Endodermal cell (in vitro differentiated cells): ENCODE measurements around the gene ACYP2. TPM values are rescaled to one million over a fixed set of nuclear protein-coding genes. Genes with fewer than 3 reads are reported as not detected.

ENCODE experiments used
- DNase-seq: peaks from one replicate; pipeline ENCODE4 v3.0.0-alpha.2; 2017
- H3K27ac ChIP-seq: 2 replicates; pipeline ENCODE4 v1.5.1; 2013; ENCODE audit warnings: mild to moderate bottlenecking, low read depth, low read length, moderate library complexity
- H3K27me3 ChIP-seq: 2 replicates; pipeline ENCODE4 v1.6.1; 2013; ENCODE audit warnings: mild to moderate bottlenecking, low read length, moderate library complexity; ENCODE audit not compliant: insufficient read depth, control insufficient read depth, poor library complexity, severe bottlenecking
- H3K36me3 ChIP-seq: 2 replicates; pipeline ENCODE4 v1.7.0; 2013; ENCODE audit warnings: mild to moderate bottlenecking, low read length, moderate library complexity; ENCODE audit not compliant: control insufficient read depth, insufficient read depth
- H3K4me1 ChIP-seq: one replicate; pipeline ENCODE4 v1.7.0; 2013; ENCODE audit warnings: low read length; ENCODE audit not compliant: control insufficient read depth, insufficient read depth
- H3K4me3 ChIP-seq: 2 replicates; pipeline ENCODE4 v1.5.1; 2013; ENCODE audit warnings: mild to moderate bottlenecking, low read length, moderate library complexity
- H3K9ac ChIP-seq: 2 replicates; pipeline ENCODE4 v1.6.1; 2013; ENCODE audit warnings: mild to moderate bottlenecking, low read length, moderate library complexity; ENCODE audit not compliant: poor library complexity, severe bottlenecking; ENCODE audit errors: extremely low read depth
- H3K9me3 ChIP-seq: 2 replicates; pipeline ENCODE4 v1.6.1; 2013; ENCODE audit warnings: mild to moderate bottlenecking, low read length, moderate library complexity; ENCODE audit not compliant: control insufficient read depth
- H3K27ac Mint-ChIP-seq: 2 replicates; pipeline ENCODE4 v1.8.0; 2020; ENCODE audit warnings: mixed read lengths
- H3K27me3 Mint-ChIP-seq: 2 replicates; pipeline ENCODE4 v1.8.0; 2021; ENCODE audit warnings: mild to moderate bottlenecking, mixed read lengths; ENCODE audit not compliant: insufficient read depth
- H3K36me3 Mint-ChIP-seq: 2 replicates; pipeline ENCODE4 v1.8.0; 2020; ENCODE audit warnings: low read depth, mixed read lengths
- H3K4me1 Mint-ChIP-seq: 2 replicates; pipeline ENCODE4 v1.8.0; 2020; ENCODE audit warnings: mixed read lengths
- H3K4me3 Mint-ChIP-seq: 2 replicates; pipeline ENCODE4 v1.8.0; 2020; ENCODE audit warnings: mild to moderate bottlenecking, moderate library complexity, mixed read lengths
- H3K9me3 Mint-ChIP-seq: 2 replicates; pipeline ENCODE4 v1.8.0; 2020; ENCODE audit warnings: mild to moderate bottlenecking, mixed read lengths
- CTCF ChIP-seq: fragments of 200-600 bp; sonication (generic); conservative IDR thresholded peaks from 2 replicates; pipeline ENCODE4 v1.5.0; 2021; ENCODE audit warnings: antibody characterized with exemption, mild to moderate bottlenecking
- WGBS, 2 experiments: methylation state at CpG; one replicate each; pipeline versions ENCODE4 v1.1.5 to v1.1.7; 2013; ENCODE audit warnings: missing lambda C conversion rate in 2 of 2, mixed read lengths in 1 of 2; ENCODE audit not compliant: insufficient coverage in 1 of 2, insufficient read length in 1 of 2; 5-methylcytosine and 5-hydroxymethylcytosine counted together
- total RNA-seq, 2 donors: library from RNA; stranded (reverse); fragmentation: NEBNext Ultra II Directional in 1 of 2; extraction: Animal tissue kit (Norgen Biotek cat#: 25700) in 1 of 2; gene quantifications; 2 replicates in 1 of 2; 3 replicates in 1 of 2; pipeline ENCODE4 v1.2.1, GENCODE V29; 2021

The ACYP2 gene
- total RNA-seq, 2 donors from 2014 or later = 7.4 to 8.6 TPM

- H3K4me3 ChIP-seq = no peak overlapping the region
- Mint-ChIP-seq H3K36me3 (no peaks in the 10 kb centered on the region), H3K4me1 (no peaks in the 10 kb centered on the region), H3K4me3 (no peak overlapping the region), H3K27me3 (peaks cover 1% of the 10 kb centered on the region), H3K9me3 (peaks cover 16% of the 10 kb centered on the region), H3K27ac (no peak overlapping the region)
- no peak overlapping the region for H3K27ac ChIP-seq
- no peaks in the 10 kb centered on the region for H3K36me3 ChIP-seq
- H3K9me3 ChIP-seq = peaks cover 9% of the 10 kb centered on the region
- H3K4me1 ChIP-seq = no peaks in the 10 kb centered on the region
- 87% methylated on average over 4 of the region's 4 CpGs; no CpG with 5 or more reads in 1 of the 2 experiments for WGBS, 2 experiments
- no peak for TF ChIP-seq CTCF
- no peak overlapping the region for H3K9ac ChIP-seq
- no peak for DNase-seq
- H3K27me3 ChIP-seq = no peaks in the 10 kb centered on the region
Measured at GRCh38 chr2:54213082-54213481, 97.7 kb downstream of the ACYP2 start.

- peaks cover 16% of the 10 kb centered on the region for H3K4me1 Mint-ChIP-seq
- no peaks in the 10 kb centered on the region for H3K27me3 ChIP-seq
- WGBS, 2 experiments = 98 to 100% methylated on average over 1 to 2 of the region's 2 CpGs
- H3K9me3 Mint-ChIP-seq = peaks cover 5% of the 10 kb centered on the region
- H3K27ac ChIP-seq = no peak overlapping the region
- DNase-seq = no peak
- H3K9ac ChIP-seq = no peak overlapping the region
- no peaks in the 10 kb centered on the region for H3K27me3 Mint-ChIP-seq
- H3K27ac Mint-ChIP-seq = no peak overlapping the region
- H3K4me1 ChIP-seq = peaks cover 7% of the 10 kb centered on the region
- no peak for TF ChIP-seq CTCF
- H3K9me3 ChIP-seq = no peaks in the 10 kb centered on the region
- no peaks in the 10 kb centered on the region for H3K36me3 ChIP-seq
- H3K4me3 ChIP-seq = no peak overlapping the region
- no peaks in the 10 kb centered on the region for H3K36me3 Mint-ChIP-seq
- H3K4me3 Mint-ChIP-seq = no peak overlapping the region
Measured at GRCh38 chr2:54224997-54225396, 109.6 kb downstream of the ACYP2 start.

GRCh38 chr2:54226260-54226659 is 110.8 kb downstream of the ACYP2 start:
- Histone ChIP-seq H3K36me3 (no peaks in the 10 kb centered on the region), H3K4me3 (no peak overlapping the region), H3K4me1 (peaks cover 7% of the 10 kb centered on the region), H3K9ac (no peak overlapping the region), H3K27ac (no peak overlapping the region), H3K9me3 (no peaks in the 10 kb centered on the region), H3K27me3 (no peaks in the 10 kb centered on the region)
- TF ChIP-seq CTCF = no peak
- 84 to 91% methylated on average over 2 of the region's 2 CpGs for WGBS, 2 experiments
- Mint-ChIP-seq H3K36me3 (no peaks in the 10 kb centered on the region), H3K4me1 (peaks cover 19% of the 10 kb centered on the region), H3K27ac (no peak overlapping the region), H3K27me3 (no peaks in the 10 kb centered on the region), H3K4me3 (no peak overlapping the region), H3K9me3 (peaks cover 5% of the 10 kb centered on the region)
- DNase-seq = no peak
